CD14-positive monocyte (primary cell): ENCODE results near the gene AHNAK. TPM values are rescaled to one million over a fixed set of nuclear protein-coding genes. Genes with fewer than 3 reads are reported as not detected.

ENCODE experiments used
- DNase-seq, 3 donors: peaks; one replicate each; pipeline ENCODE4 v3.0.0-alpha.2; 2011 to 2022
- H2AFZ ChIP-seq: 2 replicates; pipeline ENCODE4 v1.6.0; 2012; ENCODE audit warnings: mild to moderate bottlenecking, low read depth, low read length, inconsistent platforms; ENCODE audit not compliant: insufficient read depth, poor library complexity, severe bottlenecking
- H3K27ac ChIP-seq, 2 donors: 1 replicate in 1 of 2; 2 replicates in 1 of 2; pipeline ENCODE4 v1.5.1; 2012 to 2013; ENCODE audit warnings: low read length in 2 of 2, control low read depth in 1 of 2, inconsistent platforms in 1 of 2, low read depth in 1 of 2, mild to moderate bottlenecking in 1 of 2
- H3K27me3 ChIP-seq, 2 donors: one replicate each; pipeline versions ENCODE4 v1.6.0 to v1.6.1; 2011 to 2013; ENCODE audit warnings: low read length in 2 of 2; ENCODE audit not compliant: control insufficient read depth in 2 of 2, insufficient read depth in 2 of 2
- H3K36me3 ChIP-seq, 2 donors: replicated peaks in 1 of 2; 1 replicate in 1 of 2; 2 replicates in 1 of 2; pipeline versions ENCODE4 v1.5.1 to v1.6.1; 2012 to 2013; ENCODE audit warnings: low read length in 2 of 2, control low read depth in 1 of 2, inconsistent platforms in 1 of 2, mild to moderate bottlenecking in 1 of 2; ENCODE audit not compliant: insufficient read depth in 2 of 2, control insufficient read depth in 1 of 2
- H3K4me1 ChIP-seq, 2 donors: 1 replicate in 1 of 2; 2 replicates in 1 of 2; pipeline versions ENCODE4 v1.5.1 to v1.6.1; 2012 to 2013; ENCODE audit warnings: low read length in 2 of 2, control low read depth in 1 of 2, inconsistent platforms in 1 of 2, mild to moderate bottlenecking in 1 of 2, moderate library complexity in 1 of 2; ENCODE audit not compliant: insufficient read depth in 2 of 2, control insufficient read depth in 1 of 2
- H3K4me2 ChIP-seq: replicated peaks from 2 replicates; pipeline ENCODE3; 2012; ENCODE audit warnings: low read length, moderate library complexity, mild to moderate bottlenecking; ENCODE audit not compliant: poor library complexity, severe bottlenecking; ENCODE audit errors: extremely low read depth
- H3K4me3 ChIP-seq, 3 experiments: fragments of 200-600 bp in 1 of 3; sonication (generic) in 1 of 3; replicated peaks in 1 of 3; 1 replicate in 2 of 3; 2 replicates in 1 of 3; pipeline ENCODE4 v1.5.1; 2011 to 2013; ENCODE audit warnings: low read length in 3 of 3, mild to moderate bottlenecking in 3 of 3, control low read depth in 2 of 3, low read depth in 2 of 3, inconsistent platforms in 1 of 3, moderate library complexity in 1 of 3
- H3K79me2 ChIP-seq: 2 replicates; pipeline ENCODE4 v1.6.0; 2012; ENCODE audit warnings: mild to moderate bottlenecking, control low read depth, inconsistent platforms, low read length, moderate library complexity; ENCODE audit not compliant: insufficient read depth
- H3K9ac ChIP-seq: 2 replicates; pipeline ENCODE4 v1.6.0; 2017; ENCODE audit warnings: low read length, mild to moderate bottlenecking; ENCODE audit not compliant: insufficient read depth, poor library complexity, severe bottlenecking
- H3K9me3 ChIP-seq, 2 donors: replicated peaks in 1 of 2; 1 replicate in 1 of 2; 2 replicates in 1 of 2; pipeline versions ENCODE4 v1.5.1 to v1.6.1; 2012 to 2013; ENCODE audit warnings: low read length in 2 of 2, control low read depth in 1 of 2; ENCODE audit not compliant: control insufficient read depth in 1 of 2, insufficient read depth in 1 of 2
- H4K20me1 ChIP-seq: 2 replicates; pipeline ENCODE4 v1.6.0; 2012; ENCODE audit warnings: mild to moderate bottlenecking, low read length, control low read depth, moderate library complexity; ENCODE audit not compliant: insufficient read depth
- H3K27ac Mint-ChIP-seq, 7 donors: one replicate each; pipeline ENCODE4 v1.8.0; 2020; ENCODE audit warnings: mild to moderate bottlenecking in 7 of 7, mixed read lengths in 7 of 7, moderate library complexity in 6 of 7, inconsistent platforms in 2 of 7
- H3K27me3 Mint-ChIP-seq, 3 donors: one replicate each; pipeline ENCODE4 v1.8.0; 2021 to 2022; ENCODE audit warnings: low read depth in 3 of 3, mild to moderate bottlenecking in 3 of 3, mixed read lengths in 3 of 3, moderate library complexity in 3 of 3, inconsistent platforms in 1 of 3
- H3K36me3 Mint-ChIP-seq, 2 donors: one replicate each; pipeline ENCODE4 v1.8.0; 2020; ENCODE audit warnings: mixed read lengths in 2 of 2, inconsistent platforms in 1 of 2, mild to moderate bottlenecking in 1 of 2
- H3K4me1 Mint-ChIP-seq: one replicate; pipeline ENCODE4 v1.8.0; 2020; ENCODE audit warnings: mild to moderate bottlenecking, mixed read lengths
- H3K4me3 Mint-ChIP-seq, 2 donors: one replicate each; pipeline ENCODE4 v1.8.0; 2020; ENCODE audit warnings: mild to moderate bottlenecking in 2 of 2, mixed read lengths in 2 of 2, moderate library complexity in 1 of 2
- H3K9me3 Mint-ChIP-seq, 7 donors: one replicate each; pipeline ENCODE4 v1.8.0; 2020 to 2022; ENCODE audit warnings: mixed read lengths in 7 of 7, mild to moderate bottlenecking in 6 of 7, moderate library complexity in 6 of 7, inconsistent platforms in 2 of 7
- CTCF ChIP-seq: fragments of 200-600 bp; IDR thresholded peaks from one replicate; pipeline ENCODE4 v1.8.0; 2022; ENCODE audit warnings: antibody characterized with exemption, mild to moderate bottlenecking
- WGBS: methylation state at CpG from one replicate; pipeline ENCODE4 v1.1.5; 2013; ENCODE audit warnings: missing lambda C conversion rate; ENCODE audit not compliant: insufficient coverage; 5-methylcytosine and 5-hydroxymethylcytosine counted together
- intact Hi-C, 2 donors: fragments of 100-400 bp; cut with micrococcal nuclease; formaldehyde crosslinking; loops; one replicate each; pipeline versions ENCODE4 v1.15.0 to v1.15.1; 2023
- polyA plus RNA-seq, 3 donors: library from polyadenylated mRNA; depleted of rRNA in 1 of 3; unstranded in 2 of 3; stranded (reverse) in 1 of 3; fragments of 300-500 nt in 2 of 3; fragments of >200 nt in 1 of 3; fragmentation: Illumina TruSeq in 2 of 3; gene quantifications; 1 replicate in 2 of 3; 2 replicates in 1 of 3; pipeline ENCODE4 v1.2.3, GENCODE V29; 2012 to 2021

AHNAK gene
- polyA plus RNA-seq, 3 donors = 80.0 to 201 (median 103) TPM

- H3K9me3 Mint-ChIP-seq = peaks cover 0 to 1% (median 0%) of the 10 kb centered on the region in 7 donors
- no peak overlapping the region for H3K4me3 ChIP-seq
- TF ChIP-seq CTCF = no peak
- peaks cover 26% of the 10 kb centered on the region for H3K79me2 ChIP-seq
- no peak overlapping the region for H2AFZ ChIP-seq
- peaks cover 47 to 56% of the 10 kb centered on the region in 2 donors for H3K36me3 Mint-ChIP-seq
- H3K27me3 ChIP-seq = no peaks in the 10 kb centered on the region
- no peaks in the 10 kb centered on the region for H3K9me3 ChIP-seq
- no peak overlapping the region for H3K4me3 Mint-ChIP-seq
- H3K36me3 ChIP-seq = peaks cover 44 to 51% of the 10 kb centered on the region in 2 donors
- H3K4me1 Mint-ChIP-seq = peaks cover 37% of the 10 kb centered on the region
- peaks cover 73% of the 10 kb centered on the region for H4K20me1 ChIP-seq
- H3K9ac ChIP-seq = no peak overlapping the region
- H3K27me3 Mint-ChIP-seq = peaks cover 0 to 7% (median 0%) of the 10 kb centered on the region in 3 donors
- peak overlapping the region in 1 of 2 donors; percentile 17 for H3K27ac ChIP-seq
- peaks cover 3 to 27% of the 10 kb centered on the region in 2 donors for H3K4me1 ChIP-seq
- no peak for DNase-seq
- peak overlapping the region in 1 of 7 donors; percentile 85 for H3K27ac Mint-ChIP-seq
- WGBS = 91% methylated on average over 5 of the region's 7 CpGs
- H3K4me2 ChIP-seq = no peak overlapping the region
- intact Hi-C loops = no loop called here
These were observed 32.5 kb downstream of the AHNAK start for GRCh38 chr11:62514151-62514550.

- Histone ChIP-seq H3K9me3 (no peaks in the 10 kb centered on the region), H3K4me2 (no peak overlapping the region), H3K9ac (no peak overlapping the region), H3K27me3 (no peaks in the 10 kb centered on the region), H3K4me1 (peaks cover 7 to 32% of the 10 kb centered on the region in 2 donors), H3K79me2 (peaks cover 21% of the 10 kb centered on the region), H3K4me3 (no peak overlapping the region), H4K20me1 (peaks cover 67% of the 10 kb centered on the region), H3K27ac (peak overlapping the region in 1 of 2 donors; percentile 10), H2AFZ (no peak overlapping the region), H3K36me3 (peaks cover 39 to 45% of the 10 kb centered on the region in 2 donors)
- no peak for DNase-seq
- peaks cover 0 to 1% (median 0%) of the 10 kb centered on the region in 7 donors for H3K9me3 Mint-ChIP-seq
- no peak overlapping the region for H3K4me3 Mint-ChIP-seq
- H3K27me3 Mint-ChIP-seq = peaks cover 0 to 7% (median 0%) of the 10 kb centered on the region in 3 donors
- no peak for TF ChIP-seq CTCF
- WGBS = no CpG with 5 or more reads among the region's 10 CpGs
- intact Hi-C loops = no loop called here
- H3K27ac Mint-ChIP-seq = peak overlapping the region in 6 of 7 donors; percentile 7 to 83 (median 53)
- H3K36me3 Mint-ChIP-seq = peaks cover 41 to 50% of the 10 kb centered on the region in 2 donors
- H3K4me1 Mint-ChIP-seq = peaks cover 42% of the 10 kb centered on the region
These were observed 33.0 kb downstream of the AHNAK start for GRCh38 chr11:62513626-62514025.
